HG02759 (cell line): ENCODE measurements around the gene GRIN3B.

Experiments used
- ATAC-seq: cut with Tn5 transposase; IDR thresholded peaks from one replicate; pipeline ENCODE4 v1.9.1; 2021; ENCODE audit warnings: mild to moderate bottlenecking, moderate library complexity; ENCODE audit not compliant: unreplicated experiment

Gene GRIN3B

GRCh38 chr19:1006711-1007398 lies 6.6 kb downstream of the GRIN3B start:
- ATAC-seq: no peak

GRCh38 chr19:1007399-1008251 lies 7.4 kb downstream of the GRIN3B start:
- no peak for ATAC-seq

GRCh38 chr19:1008268-1009040 lies 8.2 kb downstream of the GRIN3B start:
- no peak for ATAC-seq

- ATAC-seq: no peak
Measured at GRCh38 chr19:1009041-1009980, 9.1 kb downstream of the GRIN3B start.

DNA sequence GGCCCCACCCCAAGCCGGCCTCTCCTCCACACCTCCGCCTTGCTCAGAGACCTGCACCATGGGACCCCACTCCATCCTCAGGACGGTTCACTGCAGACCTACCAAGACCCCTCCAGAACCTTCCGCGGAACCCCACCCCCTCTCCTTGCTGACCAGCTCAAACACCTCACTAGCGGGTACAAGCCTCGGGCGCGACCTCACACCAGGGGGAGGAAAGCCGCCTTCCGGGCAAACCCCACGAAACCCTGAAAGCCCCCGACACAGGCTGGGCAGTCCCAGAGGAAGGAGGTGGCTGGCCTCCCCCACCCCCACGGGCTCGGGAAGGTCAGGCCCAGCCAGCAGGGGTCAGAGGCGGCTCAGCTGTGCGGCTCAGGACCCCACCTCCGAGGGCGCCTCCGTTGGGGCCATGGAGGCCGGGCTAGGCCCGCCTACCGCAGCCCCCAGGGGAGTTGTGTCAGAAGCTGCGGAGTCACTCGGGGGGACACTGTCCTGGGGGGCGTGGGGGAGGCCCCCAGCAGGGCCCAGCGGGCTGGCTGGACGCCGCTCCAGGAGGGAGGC lies 9.8 kb downstream of the GRIN3B start:
- no peak for ATAC-seq

GRCh38 chr19:1010586-1011510 lies 10.6 kb downstream of the GRIN3B start:
- ATAC-seq: no peak

DNA sequence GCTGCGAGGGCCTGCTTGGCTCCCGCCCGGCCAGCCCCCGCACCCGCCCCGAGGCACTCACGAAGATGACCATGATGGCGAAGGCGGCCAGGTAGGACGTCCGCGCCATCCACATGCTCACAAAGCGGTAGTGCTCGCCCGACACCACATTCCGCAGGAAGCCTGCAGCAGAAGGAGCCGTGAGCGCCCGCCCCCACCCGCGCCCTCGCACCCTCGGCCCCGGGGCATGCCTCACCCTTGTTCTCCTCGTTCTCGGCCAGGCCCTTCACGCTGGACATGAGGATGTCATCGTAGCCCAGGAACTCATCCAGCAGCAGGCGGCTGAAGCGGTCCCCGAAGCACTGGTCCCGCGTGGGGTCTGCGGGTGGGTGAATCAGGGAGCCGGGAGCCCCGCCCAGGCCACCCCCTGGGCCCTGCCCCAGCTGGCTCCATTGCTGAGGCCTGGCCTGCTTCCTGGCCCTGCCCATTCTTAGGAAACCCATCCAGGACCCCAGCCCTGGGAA lies 11.7 kb downstream of the GRIN3B start:
- no peak for ATAC-seq

DNA sequence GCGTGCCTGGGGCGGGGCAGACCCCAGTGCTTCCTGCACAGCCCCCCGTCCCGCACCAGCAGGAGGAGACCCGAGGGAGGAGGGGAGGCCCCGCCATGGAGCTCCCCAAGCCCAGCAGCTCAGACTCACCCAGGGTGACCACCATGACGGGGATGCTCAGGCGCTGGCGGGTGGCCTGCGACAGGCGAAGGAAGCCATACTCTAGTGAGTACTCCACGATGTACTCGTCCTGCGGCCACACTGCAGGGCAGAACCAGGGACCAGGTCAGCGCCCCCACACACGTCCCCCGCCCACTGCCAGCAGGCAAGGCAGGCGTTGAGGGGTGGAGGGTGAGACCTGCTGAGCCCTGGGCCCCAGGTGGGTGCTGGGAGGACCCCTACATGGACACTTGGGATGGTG lies 12.1 kb downstream of the GRIN3B start:
- ATAC-seq: no peak

DNA sequence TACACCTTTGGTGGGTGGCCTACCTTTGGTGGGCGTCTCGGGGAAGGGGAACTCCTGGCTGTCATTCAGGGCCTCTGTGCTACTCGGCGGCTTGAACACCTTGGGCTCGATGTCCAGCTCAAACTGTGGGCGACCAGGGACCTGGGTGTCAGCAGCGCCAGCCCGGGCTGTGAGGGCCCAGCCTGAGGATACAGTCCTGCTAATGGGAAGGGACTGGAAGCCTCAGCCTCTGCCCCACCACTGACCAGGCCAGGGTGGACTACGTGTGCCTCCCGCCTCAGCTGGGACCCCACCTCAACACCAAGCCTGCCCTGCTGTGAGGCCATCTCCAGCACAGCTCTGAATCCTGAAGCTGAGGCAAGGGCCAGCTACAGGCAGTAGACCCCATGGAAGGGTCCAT lies 13.0 kb downstream of the GRIN3B start:
- ATAC-seq: no peak

GRCh38 chr19:1014161-1015060 lies 14.2 kb downstream of the GRIN3B start:
- no peak for ATAC-seq

GRCh38 chr19:1015061-1015781 lies 15.0 kb downstream of the GRIN3B start:
- no peak for ATAC-seq

DNA sequence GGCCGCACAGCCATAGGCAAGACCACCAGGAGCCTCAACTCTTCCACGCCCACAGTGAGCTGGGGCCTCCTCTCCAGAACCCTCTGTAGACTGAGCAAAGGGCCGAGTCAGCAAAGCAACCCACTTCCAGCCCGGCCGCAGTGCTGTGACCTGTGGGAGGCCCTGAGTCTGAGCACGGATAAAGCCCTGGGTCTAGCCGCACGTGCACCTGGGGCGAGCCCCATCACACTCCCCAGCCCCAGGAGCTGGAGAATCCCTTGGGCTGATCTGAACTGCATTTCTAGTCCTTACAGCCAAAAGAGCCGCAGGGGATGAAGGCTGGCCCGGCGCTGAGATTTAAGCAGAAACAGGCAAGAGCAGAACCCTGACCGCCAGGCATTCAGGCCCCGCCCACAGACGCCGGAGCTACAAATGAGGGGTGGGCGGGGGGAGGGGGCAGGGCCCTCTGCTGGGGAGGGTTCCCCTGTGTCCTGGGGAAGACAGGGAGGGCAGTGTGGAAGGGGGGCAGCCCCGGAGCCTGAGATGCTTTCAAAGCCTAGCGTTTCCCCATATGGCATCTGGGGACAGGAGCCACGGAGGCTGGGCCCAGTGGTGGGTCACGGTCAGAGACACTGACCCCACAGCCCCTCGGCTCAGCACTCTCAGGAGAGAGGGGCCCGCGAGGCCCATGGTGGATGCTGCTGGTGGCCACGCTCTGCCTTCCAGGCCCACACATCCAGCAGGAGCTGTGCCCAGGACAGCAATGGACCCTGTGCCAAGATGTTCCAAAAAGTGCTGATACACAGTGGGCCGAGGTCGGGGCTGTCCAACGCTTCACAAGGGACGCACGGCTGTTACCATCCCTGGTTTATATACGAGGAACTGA lies 15.8 kb downstream of the GRIN3B start:
- no peak for ATAC-seq

GRCh38 chr19:1016647-1017114 lies 16.5 kb downstream of the GRIN3B start:
- ATAC-seq: no peak

DNA sequence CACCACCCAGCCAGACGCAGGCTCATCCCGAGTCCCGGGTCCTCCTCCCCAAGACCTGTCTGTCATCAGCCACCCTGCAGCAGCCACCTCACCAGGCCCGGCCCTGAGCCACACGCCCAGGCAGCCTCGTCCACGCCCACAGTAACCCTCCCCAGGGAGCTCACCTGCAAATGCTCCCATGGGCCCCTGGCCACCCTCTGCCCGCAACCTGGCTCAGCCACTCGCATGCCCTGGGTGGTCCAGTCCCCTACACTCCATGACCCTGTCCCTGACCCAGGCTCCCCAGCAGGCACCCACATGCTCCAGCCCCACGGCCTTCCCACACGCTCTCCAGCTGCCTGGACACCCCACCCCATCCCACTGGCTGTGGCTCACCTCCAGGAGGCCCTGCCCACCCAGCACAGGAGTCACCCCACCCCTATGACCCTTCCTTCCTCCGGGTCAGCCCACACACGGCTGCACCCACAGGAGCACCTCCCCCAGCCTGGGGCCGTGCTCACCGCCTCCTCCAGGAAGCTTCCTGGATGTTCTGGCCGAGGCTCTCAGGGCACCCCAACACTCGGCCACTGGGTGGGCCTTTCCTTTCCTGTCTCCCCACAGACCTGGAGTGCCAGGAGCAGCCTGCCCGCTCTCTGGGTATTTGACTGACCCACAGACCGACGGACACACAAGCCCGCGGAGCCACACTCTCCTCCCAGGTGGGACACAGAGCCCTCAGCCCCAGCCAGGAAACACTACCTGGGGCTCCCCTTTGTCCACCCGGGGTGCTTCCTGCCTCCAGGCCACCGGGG lies 17.1 kb downstream of the GRIN3B start:
- no peak for ATAC-seq

DNA sequence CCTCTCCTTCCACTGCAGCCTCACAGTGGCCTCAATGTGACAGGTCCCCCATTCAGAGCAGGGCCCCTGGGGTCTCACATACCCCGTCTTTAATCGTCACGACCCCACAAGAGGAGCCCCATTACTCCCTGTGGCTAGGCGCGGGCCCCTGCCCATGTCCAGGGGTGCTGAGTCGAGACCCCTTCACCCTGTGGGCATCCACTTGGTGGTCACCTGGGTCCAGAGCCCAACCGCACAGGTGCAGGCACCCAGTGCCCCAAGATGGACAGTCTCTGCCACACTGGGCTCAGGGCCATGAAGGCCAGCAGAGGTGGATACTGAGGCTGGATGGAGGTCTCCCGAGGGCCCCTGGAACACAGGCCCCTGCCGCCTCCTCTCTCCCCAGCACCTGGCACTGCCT lies 17.7 kb downstream of the GRIN3B start:
- ATAC-seq: no peak
